ENCODE measurements around the gene RHOBTB1.

Gene RHOBTB1

GRCh38 chr10:60964257-60965235 is 20.6 kb upstream of the RHOBTB1 start:
- peak; percentile 12 for DNase-seq

DNA sequence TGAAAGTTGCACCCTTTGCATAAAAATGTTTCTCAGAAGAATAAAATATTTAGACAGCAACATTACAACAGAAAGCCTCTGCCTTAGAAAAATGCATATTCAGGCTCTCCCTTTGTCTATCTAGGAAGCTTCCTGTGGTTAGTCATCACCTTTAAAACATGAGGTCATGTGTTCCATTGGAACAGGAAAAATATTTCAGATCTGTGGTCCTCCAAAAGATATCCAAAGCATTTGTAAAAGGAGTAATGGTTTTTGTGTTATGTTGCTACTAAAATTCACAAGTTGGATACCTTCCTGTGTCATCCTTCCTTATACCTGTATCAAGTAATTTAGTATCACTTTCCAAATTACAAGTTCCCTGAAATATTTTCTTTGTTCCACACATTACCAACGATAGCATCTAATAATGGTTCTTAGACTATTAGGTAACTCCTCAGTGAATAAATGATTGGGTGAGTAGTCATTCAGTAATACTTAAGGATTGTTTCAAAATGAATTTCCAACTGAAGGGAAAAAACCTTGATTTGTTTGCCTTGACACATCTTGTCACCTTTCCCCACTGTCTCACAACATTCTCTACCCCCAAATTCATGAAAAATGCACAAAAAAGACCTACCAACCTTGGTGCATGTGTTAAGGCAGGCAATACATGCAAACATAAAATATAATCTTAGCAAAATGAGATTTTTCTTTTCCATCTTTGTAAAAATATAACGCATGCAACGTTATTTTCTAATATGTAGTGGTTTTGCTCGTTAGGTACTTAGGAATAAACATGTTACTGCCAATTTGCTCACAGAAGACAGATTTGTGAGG is 19.7 kb upstream of the RHOBTB1 start:
- no peak for DNase-seq

DNA sequence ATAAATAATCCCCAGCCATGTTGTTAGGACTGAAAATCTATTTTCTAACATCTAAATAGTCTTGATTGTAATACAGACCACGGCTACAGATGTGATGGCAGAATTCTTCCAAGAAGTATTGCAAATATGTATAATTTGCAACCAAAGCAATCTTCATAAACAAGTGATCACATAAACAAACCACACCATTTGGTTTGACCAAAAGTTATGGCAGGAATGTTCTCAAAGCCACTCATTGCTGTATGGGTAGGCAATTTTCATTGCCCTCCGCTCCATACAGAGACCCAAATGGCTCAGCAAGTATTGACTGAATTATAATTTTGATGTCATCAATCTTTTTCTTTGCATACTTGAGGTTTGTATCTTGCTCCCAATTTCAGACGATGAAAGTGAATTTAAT is 19.0 kb upstream of the RHOBTB1 start:
- no peak for DNase-seq

DNA sequence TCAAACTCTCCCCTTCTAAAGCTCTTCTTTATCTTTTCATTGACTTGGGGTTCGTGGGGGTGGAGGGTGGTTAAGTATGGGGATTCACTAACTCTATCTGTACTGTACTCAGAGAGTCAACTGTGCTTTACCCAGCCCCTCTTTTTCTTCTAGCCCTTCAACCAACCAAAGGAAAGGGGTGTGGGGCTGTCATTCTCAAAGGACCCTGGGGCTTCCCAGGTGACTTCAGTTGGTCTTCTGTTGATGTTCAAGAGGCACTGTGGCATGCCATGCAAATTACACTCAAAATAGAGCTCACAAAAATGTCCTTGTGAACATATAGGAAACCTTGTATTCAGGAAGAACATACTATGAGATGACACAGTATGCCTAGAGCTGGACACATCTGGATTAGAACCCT is 16.9 kb upstream of the RHOBTB1 start:
- no peak for DNase-seq

GRCh38 chr10:60960031-60960430 is 16.0 kb upstream of the RHOBTB1 start:
- no peak for DNase-seq

DNA sequence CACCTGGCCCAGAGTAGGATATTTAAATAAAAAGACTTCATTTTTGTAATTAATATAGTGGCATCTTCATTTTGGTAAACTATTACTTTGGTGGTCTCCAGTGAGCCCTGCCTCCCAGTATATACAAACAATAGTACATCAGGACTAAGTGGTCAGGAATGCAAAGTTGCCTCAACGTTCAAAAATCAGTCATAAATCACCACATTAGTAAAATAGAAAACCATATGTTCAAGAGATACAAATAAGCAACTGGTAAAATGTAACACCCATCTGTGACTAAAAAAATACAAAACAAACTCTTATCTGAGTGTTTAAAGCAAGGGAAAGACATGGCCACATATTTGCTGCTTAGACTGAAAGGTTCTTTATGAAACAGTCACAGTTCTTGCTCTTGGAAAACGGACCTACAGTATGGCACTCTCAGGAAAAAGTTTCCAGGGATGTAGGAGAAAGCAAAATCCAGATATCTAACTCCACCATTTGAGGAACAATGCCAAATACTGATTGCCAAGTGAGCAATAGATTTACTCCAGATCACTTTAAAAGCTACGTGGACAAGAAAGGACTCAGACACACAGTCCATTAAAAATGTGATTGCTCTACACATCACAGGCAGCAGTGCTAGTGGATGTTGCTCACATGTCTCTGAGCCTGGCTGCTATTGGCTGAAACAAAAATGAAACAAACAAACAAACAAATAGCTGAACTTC is 15.1 kb upstream of the RHOBTB1 start:
- no peak for DNase-seq

GRCh38 chr10:60957667-60958221 is 13.8 kb upstream of the RHOBTB1 start:
- DNase-seq, result no peak

GRCh38 chr10:60955957-60956425 is 12.0 kb upstream of the RHOBTB1 start:
- no peak for DNase-seq

- DNase-seq, result no peak
Observed at GRCh38 chr10:60955316-60955715, 11.3 kb upstream of the RHOBTB1 start.

DNA sequence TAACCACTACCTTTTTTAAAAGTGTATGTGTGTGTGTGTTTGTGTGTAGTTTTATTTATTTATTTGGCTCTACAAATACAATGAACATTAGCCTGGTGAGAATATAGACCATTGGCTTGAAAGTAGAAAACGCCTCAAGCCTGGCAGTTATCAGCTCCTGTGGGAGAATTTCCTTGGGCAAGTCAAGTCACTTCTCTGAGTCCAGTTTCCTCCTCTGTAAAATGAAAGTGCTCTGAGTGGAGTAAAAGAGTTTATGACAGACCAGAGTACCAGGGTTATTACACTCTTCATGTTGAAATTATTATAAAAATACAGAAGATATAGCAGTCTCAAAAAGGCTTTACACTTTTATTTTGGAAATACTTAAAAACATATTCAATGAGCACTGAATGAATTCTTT is 10.1 kb upstream of the RHOBTB1 start:
- no peak for DNase-seq

GRCh38 chr10:60953420-60953819 is 9.4 kb upstream of the RHOBTB1 start:
- no peak for DNase-seq

DNA sequence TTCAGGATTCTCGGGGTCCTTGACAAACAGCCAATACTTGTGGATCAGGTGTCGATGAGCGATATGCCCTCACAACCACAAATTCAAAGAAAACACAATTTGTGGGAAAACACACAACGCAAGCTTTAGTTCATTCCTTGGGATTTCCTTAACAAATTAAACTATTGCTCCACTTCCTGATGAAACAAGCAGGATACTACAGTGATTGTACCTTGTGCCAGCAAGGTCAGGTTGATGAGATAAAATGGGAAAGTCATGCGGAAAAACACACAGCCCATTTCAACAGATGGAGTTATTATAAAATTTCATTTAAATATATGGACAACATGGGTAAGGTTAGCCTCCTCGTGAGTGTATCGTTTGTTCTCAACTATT is 8.8 kb upstream of the RHOBTB1 start:
- no peak for DNase-seq

- DNase-seq, result no peak
Observed at GRCh38 chr10:60952067-60952845, 8.3 kb upstream of the RHOBTB1 start.

DNA sequence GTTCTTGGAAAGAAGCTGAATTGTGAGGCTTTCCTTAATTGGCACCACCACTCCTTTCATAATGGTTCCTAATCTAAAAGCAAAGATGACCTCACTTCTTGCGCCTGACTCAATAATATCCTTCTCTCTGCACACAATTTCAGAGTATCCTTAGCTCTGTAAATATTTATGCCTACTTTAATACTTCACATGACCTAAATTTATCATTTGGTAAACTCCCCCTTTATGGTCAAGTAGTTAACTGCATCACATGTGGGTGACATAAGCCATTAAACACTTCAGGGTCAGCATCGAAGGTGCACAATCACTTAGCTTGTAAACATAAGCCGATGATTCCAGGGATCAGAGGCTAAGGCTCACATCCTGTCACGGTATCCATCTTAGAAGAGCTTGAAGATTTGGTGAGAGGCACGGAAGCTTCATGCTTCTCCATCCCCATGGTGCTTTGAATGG is 7.3 kb upstream of the RHOBTB1 start:
- no peak for DNase-seq

GRCh38 chr10:60950300-60950699 is 6.3 kb upstream of the RHOBTB1 start:
- no peak for DNase-seq

DNA sequence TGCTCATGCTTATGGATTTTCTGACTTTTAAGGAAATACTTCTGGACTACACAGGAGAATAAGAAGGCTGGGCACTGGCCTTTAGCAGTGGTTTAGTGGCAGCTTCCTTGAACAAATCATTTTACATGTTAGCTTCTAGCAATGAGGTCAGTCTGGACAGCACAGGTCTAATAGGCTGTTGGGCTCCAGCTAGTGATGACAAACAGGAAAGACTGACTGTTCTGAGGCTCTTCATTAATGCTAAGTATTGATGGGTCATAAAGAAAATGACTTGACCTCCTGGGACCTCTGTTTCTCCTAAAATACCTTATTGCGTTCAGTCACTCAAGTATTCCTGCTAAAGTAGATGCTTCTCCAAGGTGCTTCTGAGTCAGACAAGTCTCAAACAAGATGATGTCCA is 4.9 kb upstream of the RHOBTB1 start:
- DNase-seq, result no peak

DNA sequence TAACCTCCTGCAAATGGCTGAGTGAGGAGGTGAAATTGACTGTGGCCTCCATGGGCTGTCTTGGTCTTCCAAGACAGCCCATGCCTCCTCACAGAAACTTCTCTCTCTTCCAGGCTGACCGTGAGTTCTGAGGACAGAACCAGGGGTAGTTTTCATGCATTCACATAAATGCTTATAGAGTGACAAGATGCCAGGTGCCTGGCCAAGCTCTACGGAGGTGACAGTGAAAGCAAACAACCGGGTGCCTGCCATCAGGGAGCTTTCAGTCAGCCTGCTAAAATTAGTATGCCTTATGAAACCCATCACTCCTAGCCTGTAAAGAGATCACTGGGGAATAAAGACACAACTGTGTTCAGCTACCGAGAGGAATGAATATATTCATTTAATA is 919 bp upstream of the RHOBTB1 start:
- DNase-seq, result no peak

DNA sequence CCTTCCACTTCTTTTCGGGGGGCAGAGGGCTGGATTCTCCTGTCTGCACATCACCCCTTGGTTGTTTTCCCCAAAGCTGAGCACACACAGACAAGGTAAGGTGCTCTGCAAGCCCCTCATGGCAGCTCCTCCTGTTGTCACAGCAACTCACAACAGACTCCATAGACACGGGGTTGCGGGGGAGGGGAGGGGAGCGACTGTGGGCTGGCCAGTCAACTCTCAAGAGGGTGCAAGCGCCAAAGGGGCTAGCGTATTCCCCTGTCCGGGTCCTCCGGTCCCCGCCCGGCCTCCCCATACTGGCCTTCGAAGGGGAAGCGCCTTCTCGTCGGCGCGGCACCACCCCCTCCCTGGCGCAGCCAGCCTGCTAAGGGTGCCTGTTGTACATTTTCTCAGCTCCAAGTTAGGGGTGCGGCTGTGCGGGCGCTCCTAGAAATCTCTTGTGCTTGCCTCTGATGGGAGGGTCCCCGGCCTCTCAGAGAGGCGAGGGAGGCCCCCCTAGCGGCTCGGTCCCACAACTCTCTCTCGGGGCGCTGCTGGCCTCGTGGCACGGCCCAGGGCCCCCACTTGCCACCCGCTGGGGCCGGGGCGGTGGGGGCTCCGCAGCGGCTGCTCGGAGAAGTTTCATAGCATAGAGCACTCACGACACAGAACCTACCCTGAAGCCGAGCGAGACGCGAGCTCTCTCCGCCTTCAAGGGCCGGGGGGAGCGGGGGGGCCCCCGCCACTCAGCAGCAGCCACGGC is 498 bp downstream of the RHOBTB1 start:
- DNase-seq, result no peak

- DNase-seq, result no peak
Observed at GRCh38 chr10:60942788-60943315, 1.1 kb downstream of the RHOBTB1 start.

DNA sequence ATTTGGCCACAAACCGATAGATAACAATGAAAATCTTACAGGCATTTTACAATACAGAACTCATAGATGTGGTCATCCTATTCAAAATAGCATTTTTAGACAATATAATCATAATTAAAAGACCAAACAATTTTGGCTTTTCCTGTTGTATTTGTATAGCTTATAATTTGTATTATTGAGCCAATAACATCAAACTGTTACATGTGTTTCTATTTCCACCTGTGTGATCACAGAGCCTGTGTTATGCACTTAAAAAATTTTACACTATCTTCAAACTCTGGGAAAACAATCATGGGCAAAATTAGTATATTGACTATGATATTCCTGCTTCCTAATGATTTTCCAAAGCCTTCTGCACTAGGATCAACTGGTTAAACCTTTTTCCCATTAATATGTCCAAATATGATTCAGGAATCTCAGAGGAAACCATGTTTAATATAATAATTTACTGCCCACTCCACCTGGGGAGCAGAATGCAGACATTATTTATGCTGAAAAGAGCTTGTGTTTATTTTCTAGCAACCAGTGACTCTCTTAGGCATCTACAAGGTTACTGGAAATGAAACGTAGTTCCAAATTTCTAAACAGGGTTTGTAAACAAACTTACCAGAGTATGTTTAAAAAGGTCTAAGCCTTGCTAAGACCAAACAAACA is 1.7 kb downstream of the RHOBTB1 start:
- no peak for DNase-seq

Data from NK-92 treated with Interleukin-12 subunit alpha and Interleukin-12 subunit beta, amount 100 ng/mL, for 24 hours (cell line).